HL-60 (cell line): Measurements from ENCODE around the gene PSTPIP1.

Source experiments
- DNase-seq, 2 experiments: peaks; one replicate each; pipeline ENCODE4 v3.0.0-alpha.2; 2010 to 2020; ENCODE audit warnings: low read depth in 1 of 2, low spot score in 1 of 2
- H3K27ac ChIP-seq: fragments of 250-450 bp; sonication (Bioruptor Pico); replicated peaks from 2 replicates; pipeline ENCODE4 v1.5.1; 2020; ENCODE audit warnings: mild to moderate bottlenecking, moderate library complexity
- H3K27me3 ChIP-seq: fragments of 250-450 bp; sonication (Bioruptor Pico); 2 replicates; pipeline ENCODE4 v1.5.1; 2021; ENCODE audit warnings: mild to moderate bottlenecking, moderate library complexity; ENCODE audit not compliant: insufficient read depth, poor library complexity, severe bottlenecking
- H3K4me3 ChIP-seq: replicated peaks from 2 replicates; pipeline ENCODE4 v1.5.1; 2011; ENCODE audit warnings: mild to moderate bottlenecking, control low read depth, low read length; ENCODE audit not compliant: insufficient read depth
- CTCF ChIP-seq: IDR thresholded peaks from one replicate; pipeline ENCODE4 v1.5.1; 2011; ENCODE audit warnings: low read length, control low read depth, inconsistent platforms; ENCODE audit not compliant: insufficient read depth
- GABPA ChIP-seq: IDR thresholded peaks from 2 replicates; pipeline ENCODE4 v1.6.1; 2012; ENCODE audit warnings: low read depth
- POLR2AphosphoS5 ChIP-seq: IDR thresholded peaks from 2 replicates; pipeline ENCODE4 v1.6.1; 2012; ENCODE audit warnings: low read depth
- REST ChIP-seq: IDR thresholded peaks from 2 replicates; pipeline ENCODE4 v1.6.1; 2012; ENCODE audit warnings: low read depth; ENCODE audit not compliant: insufficient replicate concordance
- SPI1 ChIP-seq: IDR thresholded peaks from 2 replicates; pipeline ENCODE4 v1.6.1; 2012; ENCODE audit warnings: low read depth, mild to moderate bottlenecking, borderline replicate concordance

PSTPIP1 gene

GRCh38 chr15:77040673-77041072, 45.7 kb downstream of the PSTPIP1 start:
- Histone ChIP-seq H3K27me3 (no peaks in the 10 kb centered on the region), H3K27ac (no peak overlapping the region), H3K4me3 (no peak overlapping the region)
- no peak for DNase-seq
- TF ChIP-seq REST (no peak), GABPA (no peak), POLR2AphosphoS5 (no peak), CTCF (no peak), SPI1 (no peak)

- TF ChIP-seq GABPA: no peak
- 0 out of 2 replicates have a peak, but pooled peaks have one; percentile 28 for TF ChIP-seq POLR2AphosphoS5
- TF ChIP-seq SPI1: no peak
- TF ChIP-seq CTCF: no peak
- Histone ChIP-seq H3K27me3 (no peaks in the 10 kb centered on the region), H3K4me3 (no peak overlapping the region), H3K27ac (no peak overlapping the region)
- no peak for DNase-seq
Measured at GRCh38 chr15:77042245-77042919, 47.5 kb downstream of the PSTPIP1 start.

- H3K4me3 ChIP-seq: no peak overlapping the region
- no peak overlapping the region for H3K27ac ChIP-seq
- TF ChIP-seq POLR2AphosphoS5 (peak; percentile 27; the same call in 1 of the 2 replicates), CTCF (no peak)
- no peaks in the 10 kb centered on the region for H3K27me3 ChIP-seq
- no peak for DNase-seq
Measured at GRCh38 chr15:77042955-77043920, 48.3 kb downstream of the PSTPIP1 start.

- TF ChIP-seq REST (no peak), SPI1 (no peak), GABPA (no peak), CTCF (no peak), POLR2AphosphoS5 (no peak)
- no peak for DNase-seq
- no peaks in the 10 kb centered on the region for H3K27me3 ChIP-seq
- no peak overlapping the region for H3K27ac ChIP-seq
- H3K4me3 ChIP-seq: no peak overlapping the region
Measured at GRCh38 chr15:77044228-77045042, 49.5 kb downstream of the PSTPIP1 start.
